WTC11 (cell line): ENCODE measurements around the gene GABRE.

Experiments
- GABPB1 ChIP-seq: sonication (generic); formaldehyde crosslinking; IDR thresholded peaks from 2 replicates; pipeline ENCODE4 v1.8.1; 2023; ENCODE audit warnings: mild to moderate bottlenecking, missing genetic modification reagents
- TCF7 ChIP-seq: sonication (generic); formaldehyde crosslinking; IDR thresholded peaks from 2 replicates; pipeline ENCODE4 v1.8.0; 2022; ENCODE audit warnings: mild to moderate bottlenecking, low read depth, missing genetic modification reagents, moderate library complexity
- ZNF121 ChIP-seq: sonication (generic); formaldehyde crosslinking; IDR thresholded peaks from 2 replicates; pipeline ENCODE4 v1.8.0; 2023; ENCODE audit warnings: missing genetic modification reagents
- TF ChIP-seq, protein P1 (sequence below): fragments of 250-450 bp; sonication (Bioruptor Pico); IDR thresholded peaks from 2 replicates; pipeline ENCODE4 v1.8.0; 2021; ENCODE audit warnings: mild to moderate bottlenecking
- TF ChIP-seq, protein P2 (sequence below): fragments of 200-600 bp; IDR thresholded peaks from 2 replicates; pipeline ENCODE4 v1.8.0; 2022; ENCODE audit warnings: antibody characterized with exemption
- TF ChIP-seq, protein P3 (sequence below): sonication (generic); formaldehyde crosslinking; IDR thresholded peaks from 2 replicates; pipeline ENCODE4 v1.8.0; 2022; ENCODE audit warnings: mild to moderate bottlenecking, missing genetic modification reagents
- TF ChIP-seq, protein P4 (sequence below): sonication (generic); formaldehyde crosslinking; IDR thresholded peaks from 2 replicates; pipeline ENCODE4 v1.8.1; 2022; ENCODE audit warnings: low read depth, missing genetic modification reagents, borderline replicate concordance

DNA sequence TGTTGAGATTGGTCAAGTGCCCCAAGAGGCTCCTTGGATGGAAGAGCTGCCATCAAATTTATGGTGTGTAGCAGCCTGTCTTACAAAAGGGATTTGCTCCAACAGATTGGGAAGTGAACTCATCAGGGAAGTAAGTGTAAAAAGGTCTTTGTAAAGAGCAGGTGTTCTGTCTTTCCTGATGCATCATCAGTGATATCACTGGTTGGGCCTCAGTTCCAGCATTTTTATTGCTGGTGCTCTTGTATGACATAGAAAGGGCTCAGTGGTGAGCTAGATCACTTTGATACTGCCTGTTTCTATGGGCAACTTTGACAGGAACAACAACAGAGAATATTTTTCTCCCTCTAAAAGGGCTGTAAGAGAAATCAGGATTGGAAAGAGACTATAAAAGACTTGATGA lies 8.7 kb upstream of the GABRE start:
- TF ChIP-seq, protein P1, sequence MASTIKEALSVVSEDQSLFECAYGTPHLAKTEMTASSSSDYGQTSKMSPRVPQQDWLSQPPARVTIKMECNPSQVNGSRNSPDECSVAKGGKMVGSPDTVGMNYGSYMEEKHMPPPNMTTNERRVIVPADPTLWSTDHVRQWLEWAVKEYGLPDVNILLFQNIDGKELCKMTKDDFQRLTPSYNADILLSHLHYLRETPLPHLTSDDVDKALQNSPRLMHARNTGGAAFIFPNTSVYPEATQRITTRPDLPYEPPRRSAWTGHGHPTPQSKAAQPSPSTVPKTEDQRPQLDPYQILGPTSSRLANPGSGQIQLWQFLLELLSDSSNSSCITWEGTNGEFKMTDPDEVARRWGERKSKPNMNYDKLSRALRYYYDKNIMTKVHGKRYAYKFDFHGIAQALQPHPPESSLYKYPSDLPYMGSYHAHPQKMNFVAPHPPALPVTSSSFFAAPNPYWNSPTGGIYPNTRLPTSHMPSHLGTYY (CRISPR knock-in tag) = no peak
- TF ChIP-seq TCF7 (CRISPR knock-in tag) = no peak
- TF ChIP-seq, protein P2, sequence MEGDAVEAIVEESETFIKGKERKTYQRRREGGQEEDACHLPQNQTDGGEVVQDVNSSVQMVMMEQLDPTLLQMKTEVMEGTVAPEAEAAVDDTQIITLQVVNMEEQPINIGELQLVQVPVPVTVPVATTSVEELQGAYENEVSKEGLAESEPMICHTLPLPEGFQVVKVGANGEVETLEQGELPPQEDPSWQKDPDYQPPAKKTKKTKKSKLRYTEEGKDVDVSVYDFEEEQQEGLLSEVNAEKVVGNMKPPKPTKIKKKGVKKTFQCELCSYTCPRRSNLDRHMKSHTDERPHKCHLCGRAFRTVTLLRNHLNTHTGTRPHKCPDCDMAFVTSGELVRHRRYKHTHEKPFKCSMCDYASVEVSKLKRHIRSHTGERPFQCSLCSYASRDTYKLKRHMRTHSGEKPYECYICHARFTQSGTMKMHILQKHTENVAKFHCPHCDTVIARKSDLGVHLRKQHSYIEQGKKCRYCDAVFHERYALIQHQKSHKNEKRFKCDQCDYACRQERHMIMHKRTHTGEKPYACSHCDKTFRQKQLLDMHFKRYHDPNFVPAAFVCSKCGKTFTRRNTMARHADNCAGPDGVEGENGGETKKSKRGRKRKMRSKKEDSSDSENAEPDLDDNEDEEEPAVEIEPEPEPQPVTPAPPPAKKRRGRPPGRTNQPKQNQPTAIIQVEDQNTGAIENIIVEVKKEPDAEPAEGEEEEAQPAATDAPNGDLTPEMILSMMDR = no peak
- TF ChIP-seq ZNF121 (CRISPR knock-in tag) = no peak
- TF ChIP-seq, protein P3, sequence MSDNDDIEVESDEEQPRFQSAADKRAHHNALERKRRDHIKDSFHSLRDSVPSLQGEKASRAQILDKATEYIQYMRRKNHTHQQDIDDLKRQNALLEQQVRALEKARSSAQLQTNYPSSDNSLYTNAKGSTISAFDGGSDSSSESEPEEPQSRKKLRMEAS = no peak
- TF ChIP-seq GABPB1 = no peak
- TF ChIP-seq, protein P4, sequence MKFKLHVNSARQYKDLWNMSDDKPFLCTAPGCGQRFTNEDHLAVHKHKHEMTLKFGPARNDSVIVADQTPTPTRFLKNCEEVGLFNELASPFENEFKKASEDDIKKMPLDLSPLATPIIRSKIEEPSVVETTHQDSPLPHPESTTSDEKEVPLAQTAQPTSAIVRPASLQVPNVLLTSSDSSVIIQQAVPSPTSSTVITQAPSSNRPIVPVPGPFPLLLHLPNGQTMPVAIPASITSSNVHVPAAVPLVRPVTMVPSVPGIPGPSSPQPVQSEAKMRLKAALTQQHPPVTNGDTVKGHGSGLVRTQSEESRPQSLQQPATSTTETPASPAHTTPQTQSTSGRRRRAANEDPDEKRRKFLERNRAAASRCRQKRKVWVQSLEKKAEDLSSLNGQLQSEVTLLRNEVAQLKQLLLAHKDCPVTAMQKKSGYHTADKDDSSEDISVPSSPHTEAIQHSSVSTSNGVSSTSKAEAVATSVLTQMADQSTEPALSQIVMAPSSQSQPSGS (CRISPR knock-in tag) = no peak
